ENCODE measurements around the gene FOSB. TPM values are rescaled to one million over a fixed set of nuclear protein-coding genes. Genes with fewer than 3 reads are reported as not detected.

Gene FOSB
- total and polyA plus RNA-seq, 9 of the 15 experiments (the other 6 are each of a cell fraction or from before 2014, with no cell fraction given) = 0.11 to 2.7 (median 0.73) TPM

DNA sequence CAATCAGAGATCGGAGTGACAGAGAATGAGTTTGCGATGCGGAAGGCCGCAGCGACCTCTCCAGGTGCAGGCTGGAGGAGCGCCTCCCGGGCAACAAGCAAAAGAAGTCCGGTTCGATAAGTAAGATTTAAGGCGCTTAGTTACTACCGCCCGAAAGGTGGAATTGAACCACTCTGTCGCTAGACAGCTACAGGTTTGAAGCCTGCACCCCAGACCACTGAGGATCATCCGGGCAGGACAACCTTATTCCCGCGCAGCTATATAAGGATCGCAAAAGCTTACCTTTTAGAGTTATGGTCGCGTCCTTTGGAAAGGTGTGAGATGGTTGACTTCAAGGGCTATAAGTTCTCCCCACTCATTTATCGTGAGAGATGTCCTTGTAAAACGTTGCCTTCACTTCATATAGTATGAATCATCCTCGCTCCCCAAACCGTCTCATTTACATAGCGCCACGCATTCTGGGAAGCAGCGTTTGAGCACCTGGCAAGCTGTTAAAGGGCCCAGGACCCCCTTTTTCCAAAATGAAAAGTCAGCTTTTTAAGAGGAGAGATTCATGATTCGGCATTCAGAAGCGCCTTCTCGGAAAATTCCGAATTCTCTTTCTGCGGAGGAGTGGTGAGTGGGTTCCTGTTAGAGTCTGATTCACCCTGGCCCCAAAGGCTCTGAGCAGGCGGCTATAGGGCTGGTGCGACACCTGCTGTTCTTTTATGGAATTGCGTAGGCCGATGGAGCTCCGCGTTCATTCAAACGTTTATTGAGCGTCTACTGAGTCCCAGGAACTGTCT, 10.8 kb downstream of the FOSB start (continued):
- TF ChIP-seq, protein P1, sequence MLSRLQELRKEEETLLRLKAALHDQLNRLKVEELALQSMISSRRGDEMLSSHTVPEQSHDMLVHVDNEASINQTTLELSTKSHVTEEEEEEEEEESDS (CRISPR knock-in tag; IDR thresholded peaks at IDR 0.05) = peak; percentile 99
- TF ChIP-seq ZNF583 (CRISPR knock-in tag; IDR thresholded peaks at IDR 0.05) (no peak), C11orf30 (IDR thresholded peaks at IDR 0.05; ENCODE audit: low read depth) (peak; percentile 90), TCF7L2 (IDR thresholded peaks at IDR 0.05; ENCODE audit: low read depth, low read length) (no peak), PTRF (tag; IDR thresholded peaks at IDR 0.05) (no peak), SRF (CRISPR knock-in tag; IDR thresholded peaks at IDR 0.05) (peak in 1 of 2 experiments; percentile 68; a peak in 2 of 4 replicates), POLR2A (conservative IDR thresholded peaks at IDR 0.05) (peak; percentile 41; the same call in 1 of the 2 replicates), MEF2A (IDR thresholded peaks at IDR 0.05; ENCODE audit: control insufficient read depth, low read depth, low read length) (peak; percentile 24; the same call in 1 of the 2 replicates), NELFE (IDR thresholded peaks at IDR 0.05; ENCODE audit: insufficient read depth, insufficient read length) (no peak), MCM5 (IDR thresholded peaks at IDR 0.05; ENCODE audit: low read depth) (no peak), HCFC1 (IDR thresholded peaks at IDR 0.05; ENCODE audit: low read depth, low read length) (peak; percentile 33; the same call in 1 of the 2 replicates), ERF (CRISPR knock-in tag; IDR thresholded peaks at IDR 0.05) (no peak), SAP30 (IDR thresholded peaks at IDR 0.05; ENCODE audit: borderline replicate concordance, insufficient read depth, low read depth, low read length, poor library complexity, severe bottlenecking) (no peak)
- TF ChIP-seq, protein P2, sequence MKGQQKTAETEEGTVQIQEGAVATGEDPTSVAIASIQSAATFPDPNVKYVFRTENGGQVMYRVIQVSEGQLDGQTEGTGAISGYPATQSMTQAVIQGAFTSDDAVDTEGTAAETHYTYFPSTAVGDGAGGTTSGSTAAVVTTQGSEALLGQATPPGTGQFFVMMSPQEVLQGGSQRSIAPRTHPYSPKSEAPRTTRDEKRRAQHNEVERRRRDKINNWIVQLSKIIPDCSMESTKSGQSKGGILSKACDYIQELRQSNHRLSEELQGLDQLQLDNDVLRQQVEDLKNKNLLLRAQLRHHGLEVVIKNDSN (CRISPR knock-in tag; IDR thresholded peaks at IDR 0.05) = peak; percentile 28; the same call in 1 of the 2 replicates
- TF ChIP-seq, protein P3, sequence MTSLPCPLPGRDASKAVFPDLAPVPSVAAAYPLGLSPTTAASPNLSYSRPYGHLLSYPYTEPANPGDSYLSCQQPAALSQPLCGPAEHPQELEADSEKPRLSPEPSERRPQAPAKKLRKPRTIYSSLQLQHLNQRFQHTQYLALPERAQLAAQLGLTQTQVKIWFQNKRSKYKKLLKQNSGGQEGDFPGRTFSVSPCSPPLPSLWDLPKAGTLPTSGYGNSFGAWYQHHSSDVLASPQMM (CRISPR knock-in tag; IDR thresholded peaks at IDR 0.05) = no peak
- TF ChIP-seq, protein P4, sequence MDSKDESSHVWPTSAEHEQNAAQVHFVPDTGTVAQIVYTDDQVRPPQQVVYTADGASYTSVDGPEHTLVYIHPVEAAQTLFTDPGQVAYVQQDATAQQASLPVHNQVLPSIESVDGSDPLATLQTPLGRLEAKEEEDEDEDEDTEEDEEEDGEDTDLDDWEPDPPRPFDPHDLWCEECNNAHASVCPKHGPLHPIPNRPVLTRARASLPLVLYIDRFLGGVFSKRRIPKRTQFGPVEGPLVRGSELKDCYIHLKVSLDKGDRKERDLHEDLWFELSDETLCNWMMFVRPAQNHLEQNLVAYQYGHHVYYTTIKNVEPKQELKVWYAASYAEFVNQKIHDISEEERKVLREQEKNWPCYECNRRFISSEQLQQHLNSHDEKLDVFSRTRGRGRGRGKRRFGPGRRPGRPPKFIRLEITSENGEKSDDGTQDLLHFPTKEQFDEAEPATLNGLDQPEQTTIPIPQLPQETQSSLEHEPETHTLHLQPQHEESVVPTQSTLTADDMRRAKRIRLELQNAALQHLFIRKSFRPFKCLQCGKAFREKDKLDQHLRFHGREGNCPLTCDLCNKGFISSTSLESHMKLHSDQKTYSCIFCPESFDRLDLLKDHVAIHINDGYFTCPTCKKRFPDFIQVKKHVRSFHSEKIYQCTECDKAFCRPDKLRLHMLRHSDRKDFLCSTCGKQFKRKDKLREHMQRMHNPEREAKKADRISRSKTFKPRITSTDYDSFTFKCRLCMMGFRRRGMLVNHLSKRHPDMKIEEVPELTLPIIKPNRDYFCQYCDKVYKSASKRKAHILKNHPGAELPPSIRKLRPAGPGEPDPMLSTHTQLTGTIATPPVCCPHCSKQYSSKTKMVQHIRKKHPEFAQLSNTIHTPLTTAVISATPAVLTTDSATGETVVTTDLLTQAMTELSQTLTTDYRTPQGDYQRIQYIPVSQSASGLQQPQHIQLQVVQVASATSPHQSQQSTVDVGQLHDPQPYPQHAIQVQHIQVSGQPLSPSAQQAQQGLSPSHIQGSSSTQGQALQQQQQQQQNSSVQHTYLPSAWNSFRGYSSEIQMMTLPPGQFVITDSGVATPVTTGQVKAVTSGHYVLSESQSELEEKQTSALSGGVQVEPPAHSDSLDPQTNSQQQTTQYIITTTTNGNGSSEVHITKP (IDR thresholded peaks at IDR 0.05; ENCODE audit: partially characterized antibody) = peak; percentile 40
- TF ChIP-seq, protein P5, sequence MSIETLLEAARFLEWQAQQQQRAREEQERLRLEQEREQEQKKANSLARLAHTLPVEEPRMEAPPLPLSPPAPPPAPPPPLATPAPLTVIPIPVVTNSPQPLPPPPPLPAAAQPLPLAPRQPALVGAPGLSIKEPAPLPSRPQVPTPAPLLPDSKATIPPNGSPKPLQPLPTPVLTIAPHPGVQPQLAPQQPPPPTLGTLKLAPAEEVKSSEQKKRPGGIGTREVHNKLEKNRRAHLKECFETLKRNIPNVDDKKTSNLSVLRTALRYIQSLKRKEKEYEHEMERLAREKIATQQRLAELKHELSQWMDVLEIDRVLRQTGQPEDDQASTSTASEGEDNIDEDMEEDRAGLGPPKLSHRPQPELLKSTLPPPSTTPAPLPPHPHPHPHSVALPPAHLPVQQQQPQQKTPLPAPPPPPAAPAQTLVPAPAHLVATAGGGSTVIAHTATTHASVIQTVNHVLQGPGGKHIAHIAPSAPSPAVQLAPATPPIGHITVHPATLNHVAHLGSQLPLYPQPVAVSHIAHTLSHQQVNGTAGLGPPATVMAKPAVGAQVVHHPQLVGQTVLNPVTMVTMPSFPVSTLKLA (conservative IDR thresholded peaks at IDR 0.05) = peak; percentile 56 to 72; a peak in 3 of 4 replicates
- TF ChIP-seq, protein P6, sequence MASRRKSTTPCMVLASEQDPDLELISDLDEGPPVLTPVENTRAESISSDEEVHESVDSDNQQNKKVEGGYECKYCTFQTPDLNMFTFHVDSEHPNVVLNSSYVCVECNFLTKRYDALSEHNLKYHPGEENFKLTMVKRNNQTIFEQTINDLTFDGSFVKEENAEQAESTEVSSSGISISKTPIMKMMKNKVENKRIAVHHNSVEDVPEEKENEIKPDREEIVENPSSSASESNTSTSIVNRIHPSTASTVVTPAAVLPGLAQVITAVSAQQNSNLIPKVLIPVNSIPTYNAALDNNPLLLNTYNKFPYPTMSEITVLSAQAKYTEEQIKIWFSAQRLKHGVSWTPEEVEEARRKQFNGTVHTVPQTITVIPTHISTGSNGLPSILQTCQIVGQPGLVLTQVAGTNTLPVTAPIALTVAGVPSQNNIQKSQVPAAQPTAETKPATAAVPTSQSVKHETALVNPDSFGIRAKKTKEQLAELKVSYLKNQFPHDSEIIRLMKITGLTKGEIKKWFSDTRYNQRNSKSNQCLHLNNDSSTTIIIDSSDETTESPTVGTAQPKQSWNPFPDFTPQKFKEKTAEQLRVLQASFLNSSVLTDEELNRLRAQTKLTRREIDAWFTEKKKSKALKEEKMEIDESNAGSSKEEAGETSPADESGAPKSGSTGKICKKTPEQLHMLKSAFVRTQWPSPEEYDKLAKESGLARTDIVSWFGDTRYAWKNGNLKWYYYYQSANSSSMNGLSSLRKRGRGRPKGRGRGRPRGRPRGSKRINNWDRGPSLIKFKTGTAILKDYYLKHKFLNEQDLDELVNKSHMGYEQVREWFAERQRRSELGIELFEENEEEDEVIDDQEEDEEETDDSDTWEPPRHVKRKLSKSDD (conservative IDR thresholded peaks at IDR 0.05; ENCODE audit: low read length) = peak; percentile 68; the same call in 1 of the 2 replicates
